ENCODE data around the gene MFSD6.
"Not testable (repeated sequence)": the region's sequence is repeated elsewhere in the genome, so short reads cannot be mapped to it uniquely, and the experiment has no call there.

The MFSD6 gene

DNA sequence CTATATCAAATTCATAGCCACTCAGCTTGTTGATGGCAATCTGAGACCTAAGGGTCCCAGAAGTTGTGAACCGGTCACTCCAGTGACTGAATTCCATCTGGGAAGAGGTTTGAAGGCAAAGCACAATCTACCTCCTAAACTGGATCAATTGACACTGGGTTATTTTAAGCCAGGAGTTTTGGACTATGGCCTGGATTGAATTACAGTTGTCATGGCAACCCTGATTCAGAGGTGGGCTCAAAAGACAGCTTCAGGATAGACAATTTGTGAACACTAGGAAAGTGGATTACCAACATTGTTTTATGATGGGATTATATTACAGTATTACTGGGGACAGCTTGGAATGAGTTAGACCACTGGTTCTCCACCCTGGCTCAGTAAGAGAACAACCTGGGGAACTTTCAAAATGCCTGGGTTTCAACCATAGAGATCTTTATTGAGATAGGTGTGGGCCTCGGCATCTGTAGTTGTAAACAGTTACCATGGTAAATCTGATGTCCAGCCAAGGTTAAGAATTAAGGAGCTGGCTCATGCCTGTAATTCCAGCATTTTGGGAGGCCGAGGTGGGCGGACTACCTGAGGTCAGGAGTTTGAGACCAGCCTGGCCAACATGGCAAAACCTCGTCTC lies 58.8 kb downstream of the MFSD6 start:
- peak; percentile 21 for DNase-seq

GRCh38 chr2:190467575-190468083 lies 59.5 kb downstream of the MFSD6 start:
- peak; percentile 43 for DNase-seq

GRCh38 chr2:190468354-190468753 lies 60.2 kb downstream of the MFSD6 start:
- DNase-seq: not testable (repeated sequence)

DNA sequence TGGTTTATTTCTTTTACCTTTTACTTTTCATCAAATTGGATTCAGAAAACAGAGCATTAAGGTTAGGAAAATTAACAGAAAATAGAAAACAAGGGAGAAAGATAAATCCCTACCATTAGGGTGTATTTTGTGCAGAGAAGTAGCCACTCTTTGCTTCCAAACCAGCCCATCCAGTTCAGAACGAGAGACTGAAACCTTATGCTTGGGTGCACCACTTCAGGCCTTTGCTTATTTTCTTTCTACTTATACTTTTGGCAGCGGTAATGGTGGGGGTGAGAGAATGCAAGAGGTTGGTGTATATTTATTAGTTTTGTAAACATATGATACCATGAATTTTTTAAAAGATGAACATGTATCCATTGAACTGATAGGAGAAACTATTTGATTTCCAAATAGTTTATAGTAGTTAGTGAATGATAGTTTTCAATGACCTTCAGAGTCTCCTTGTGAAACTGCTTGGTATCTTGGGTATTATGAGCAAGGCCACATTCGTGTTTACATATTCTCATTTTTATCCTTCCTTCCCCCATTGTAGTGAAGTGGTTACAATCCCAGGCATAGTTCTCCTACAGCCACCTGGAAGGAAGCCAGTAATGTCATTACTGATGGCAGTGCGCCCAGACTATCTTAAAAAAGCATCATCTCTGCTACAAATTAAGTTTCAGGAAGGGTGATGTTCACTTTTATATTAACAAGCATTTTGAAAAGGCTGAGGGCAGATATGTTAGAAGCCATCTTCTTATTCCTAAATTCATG lies 60.8 kb downstream of the MFSD6 start:
- peak; percentile 97 for DNase-seq

GRCh38 chr2:190469771-190470170 lies 61.6 kb downstream of the MFSD6 start:
- DNase-seq: peak; percentile 12

DNA sequence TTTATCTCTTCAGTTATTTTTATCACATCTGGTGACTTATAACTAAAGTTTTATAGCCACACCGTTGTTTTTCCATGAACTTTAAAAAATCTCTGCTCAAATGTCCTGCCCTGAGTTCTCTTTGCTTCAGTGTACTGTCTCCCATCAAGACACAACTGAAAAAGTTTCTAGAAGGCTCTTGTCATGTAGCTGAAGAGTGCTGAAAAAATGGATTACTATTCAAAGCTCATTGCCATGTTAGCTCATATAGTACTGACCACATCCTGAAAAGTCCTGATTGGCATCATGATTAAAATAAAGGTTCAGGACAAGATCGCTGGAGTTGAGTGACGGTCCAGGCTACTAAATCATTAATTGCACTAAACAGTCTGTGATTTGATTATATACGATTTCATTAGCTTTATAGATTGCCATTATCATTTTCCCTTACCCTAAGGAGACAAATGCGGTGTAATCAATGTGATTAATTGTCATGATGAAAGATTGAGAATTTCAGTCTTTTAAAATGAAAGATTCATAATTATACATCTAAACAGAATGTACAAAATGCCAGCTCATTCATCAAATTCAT lies 62.2 kb downstream of the MFSD6 start:
- DNase-seq: no peak

DNA sequence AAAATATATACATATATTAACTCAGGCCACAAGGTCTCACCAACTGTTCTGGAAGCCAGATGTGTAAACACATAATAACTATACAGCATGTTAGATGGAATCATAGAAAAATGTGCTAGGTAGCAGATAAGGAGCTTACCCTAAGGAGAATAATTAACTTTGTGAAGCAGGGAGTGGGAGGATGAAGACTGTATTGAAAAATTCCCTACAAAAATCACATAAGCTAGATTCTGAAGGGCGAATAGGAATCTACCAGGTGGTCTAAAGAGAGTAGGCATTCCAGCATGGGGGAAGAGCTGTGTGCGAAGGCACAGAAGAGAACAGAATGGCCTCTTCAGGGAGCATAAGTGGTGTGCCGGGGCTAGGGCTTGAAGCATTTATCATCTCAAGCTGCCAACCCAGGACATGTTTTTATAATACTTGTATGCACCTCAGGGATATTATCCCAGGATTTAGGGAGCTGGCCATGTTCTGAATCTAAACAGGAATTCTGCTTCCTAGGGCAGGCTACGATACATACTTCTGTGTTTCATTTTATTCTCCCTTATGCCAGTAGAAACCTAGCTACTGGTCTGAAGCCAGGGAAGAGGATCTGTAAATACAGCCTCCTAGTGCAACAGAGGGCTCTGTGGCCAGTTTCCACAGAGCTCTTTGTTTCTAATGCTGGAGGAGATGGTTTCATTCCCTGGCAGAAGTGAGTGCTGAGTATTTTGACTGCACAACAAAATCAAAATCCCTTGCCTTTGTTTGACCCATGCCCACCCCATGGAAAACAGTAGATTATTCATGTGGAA lies 69.7 kb downstream of the MFSD6 start:
- no peak for DNase-seq

DNA sequence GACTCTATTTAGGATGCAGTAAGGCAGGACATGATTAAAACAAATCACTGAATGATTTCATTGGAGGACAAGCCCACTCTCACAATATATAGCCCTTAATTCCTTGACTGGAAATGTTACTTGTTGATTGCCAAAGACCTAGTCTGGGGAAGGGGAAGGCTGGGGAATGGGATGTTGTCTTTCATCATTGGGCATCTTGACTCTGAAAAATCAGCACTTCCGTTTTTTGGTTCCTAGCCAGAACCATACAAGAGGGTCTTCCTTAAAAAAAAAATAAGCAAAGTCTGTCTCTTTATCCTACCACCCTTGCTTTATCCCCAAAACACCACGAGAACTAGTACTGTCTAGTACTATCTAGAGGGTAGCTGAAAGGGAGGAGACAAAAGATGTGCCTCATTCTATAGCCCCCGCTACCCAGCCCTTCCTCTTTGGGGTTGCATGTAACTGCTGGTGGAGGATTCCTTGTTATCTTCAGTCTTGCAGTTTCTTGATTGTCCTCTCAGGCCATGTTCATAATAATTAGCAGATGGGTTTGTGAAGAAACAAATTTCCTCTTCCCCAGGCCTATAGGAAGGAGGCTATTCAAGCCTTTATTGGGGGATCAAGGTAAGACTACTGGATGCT lies 70.5 kb downstream of the MFSD6 start:
- no peak for DNase-seq

DNA sequence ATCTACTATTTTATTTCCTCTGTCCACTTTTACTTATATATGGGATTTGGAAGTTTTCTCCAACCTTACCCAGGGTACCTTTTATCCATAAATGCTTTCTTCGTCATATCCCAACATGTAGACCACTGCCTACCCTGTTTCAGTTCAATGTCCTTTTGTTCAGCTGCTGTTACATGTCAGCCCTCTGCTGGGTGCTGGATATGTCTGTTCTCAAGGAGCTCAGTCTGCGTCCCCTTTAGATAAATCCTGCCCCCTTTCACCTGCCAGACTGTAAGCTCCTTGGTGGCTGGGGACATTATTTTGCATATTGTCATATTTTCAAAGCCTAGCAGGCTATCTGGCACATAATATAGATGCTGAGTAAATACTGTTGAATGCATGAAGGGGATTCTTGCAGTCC lies 73.2 kb downstream of the MFSD6 start:
- no peak for DNase-seq

GRCh38 chr2:190482451-190482850 lies 74.3 kb downstream of the MFSD6 start:
- DNase-seq: peak; percentile 33

DNA sequence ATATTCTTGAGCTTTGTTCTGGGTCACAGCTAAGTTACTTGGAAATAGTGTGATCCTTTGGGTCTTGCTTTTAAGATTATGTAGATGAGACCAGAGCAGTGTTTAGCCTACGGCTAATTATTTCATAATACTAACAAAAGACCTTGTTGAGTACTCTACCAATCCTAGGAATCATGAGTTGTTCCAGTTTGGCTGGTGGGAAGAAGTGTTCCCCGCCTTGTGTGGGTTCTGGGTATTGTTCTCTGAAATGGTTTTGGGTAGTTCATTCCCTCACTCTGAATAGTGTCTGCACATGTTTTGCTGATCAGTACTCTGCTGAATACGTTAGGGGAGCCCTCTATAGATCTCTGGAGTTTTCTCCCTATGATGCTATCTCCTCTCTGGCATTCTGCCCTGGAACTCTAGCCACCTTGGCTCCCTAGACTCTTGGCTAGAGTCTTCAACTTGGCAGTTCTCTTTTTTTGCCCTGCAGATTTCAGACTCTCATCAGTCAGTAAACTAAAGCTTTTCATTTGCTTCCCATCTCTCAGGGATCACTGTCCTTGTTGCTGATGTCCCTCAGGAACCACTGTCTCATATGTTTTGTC lies 78.0 kb downstream of the MFSD6 start:
- no peak for DNase-seq

DNA sequence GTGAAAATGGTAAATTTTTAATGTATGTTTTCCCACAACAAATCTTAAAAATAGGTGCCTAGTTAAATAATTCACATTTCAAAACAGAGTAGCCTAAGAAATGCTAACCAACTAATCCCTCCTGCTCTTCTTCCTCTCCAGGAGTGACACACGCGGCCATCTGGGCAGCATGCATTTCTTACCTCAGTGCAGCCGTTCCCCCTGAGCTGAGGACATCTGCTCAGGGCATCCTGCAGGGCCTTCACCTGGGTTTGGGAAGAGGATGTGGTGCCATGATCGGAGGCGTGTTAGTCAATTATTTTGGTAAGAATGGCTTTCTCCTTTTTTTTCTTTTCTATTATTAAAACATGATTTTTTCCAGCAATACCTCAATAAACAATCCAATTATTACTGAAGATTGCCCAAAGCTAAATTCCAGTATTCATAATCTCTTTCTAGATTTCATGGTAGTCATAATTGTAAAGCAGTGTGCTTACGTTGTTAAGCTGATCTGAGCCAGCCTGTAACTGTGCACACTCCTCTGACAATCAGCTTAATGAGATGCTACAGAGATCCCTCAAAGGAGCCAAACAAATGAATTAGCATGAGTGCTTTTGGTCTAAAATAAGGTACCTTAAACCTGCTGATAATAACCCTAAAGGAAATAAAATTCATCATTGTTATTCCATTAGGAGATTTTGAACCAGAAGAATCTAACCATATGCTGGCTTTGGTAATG lies 80.5 kb downstream of the MFSD6 start:
- DNase-seq: no peak

GRCh38 chr2:190489475-190489874 lies 81.3 kb downstream of the MFSD6 start:
- no peak for DNase-seq

DNA sequence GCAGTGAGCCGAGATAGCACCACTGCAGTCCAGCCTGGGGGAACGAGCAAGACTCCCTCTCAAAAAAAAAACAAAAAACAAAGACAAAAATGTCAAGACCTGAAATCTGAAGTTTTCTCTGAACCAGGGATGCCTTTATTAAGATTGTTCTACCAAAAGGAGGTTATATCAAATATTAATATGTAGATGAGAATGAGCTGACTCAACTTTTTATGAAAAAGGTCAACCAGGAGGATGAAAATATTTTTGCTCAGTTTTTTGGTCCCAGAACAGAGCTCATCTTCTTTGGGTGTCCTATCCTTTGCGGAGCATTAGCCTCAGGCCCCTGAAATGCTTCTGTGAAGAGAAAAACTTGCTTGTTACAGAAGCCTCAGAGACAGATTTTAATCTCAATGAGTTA lies 82.3 kb downstream of the MFSD6 start:
- no peak for DNase-seq

- no peak for DNase-seq
Observed at GRCh38 chr2:190493095-190493494, 84.9 kb downstream of the MFSD6 start.

DNA sequence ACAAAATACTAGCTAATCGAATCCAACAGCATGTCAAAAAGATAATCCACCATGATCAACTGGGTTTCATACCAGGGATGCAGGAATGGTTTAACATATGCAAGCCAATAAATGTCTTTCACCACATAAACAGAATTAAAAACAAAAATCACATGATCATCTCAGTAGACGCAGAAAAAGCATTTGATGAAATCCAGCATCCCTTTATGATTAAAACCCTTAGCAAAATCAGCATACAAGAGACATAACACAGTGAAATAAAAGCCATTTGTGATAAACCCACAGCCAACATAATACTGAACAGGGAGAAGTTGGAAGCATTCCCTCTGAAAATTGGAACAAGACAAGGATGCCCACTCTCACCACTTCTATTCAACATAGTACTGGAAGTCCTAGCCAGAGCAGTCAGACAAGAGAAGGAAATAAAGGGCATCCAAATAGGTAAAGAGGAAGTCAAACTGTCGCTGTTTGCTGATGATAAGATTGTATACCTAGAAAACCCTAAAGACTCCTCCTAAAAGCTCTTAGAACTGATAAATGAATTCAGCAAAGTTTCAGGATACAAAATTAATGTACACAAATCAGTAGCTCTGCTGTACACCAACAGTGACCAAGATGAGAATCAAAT lies 86.6 kb downstream of the MFSD6 start:
- not testable (repeated sequence) for DNase-seq

DNA sequence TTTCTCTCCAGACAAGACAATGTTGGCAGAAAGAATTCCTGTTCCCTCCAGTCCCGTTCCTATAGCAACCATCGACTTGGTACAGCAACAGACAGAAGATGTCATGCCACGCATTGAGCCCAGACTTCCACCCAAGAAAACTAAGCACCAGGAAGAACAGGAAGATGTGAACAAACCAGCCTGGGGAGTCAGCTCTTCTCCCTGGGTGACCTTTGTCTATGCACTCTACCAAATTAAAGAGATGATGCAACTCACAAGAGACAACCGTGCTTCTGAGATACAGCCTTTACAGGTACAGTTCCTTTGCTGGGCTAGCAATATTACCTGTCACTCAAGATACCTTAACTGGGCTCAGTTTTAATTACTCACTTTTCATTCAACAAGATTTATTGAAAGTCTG lies 89.3 kb downstream of the MFSD6 start:
- DNase-seq: no peak

GRCh38 chr2:190499273-190499672 lies 91.1 kb downstream of the MFSD6 start:
- DNase-seq: no peak

DNA sequence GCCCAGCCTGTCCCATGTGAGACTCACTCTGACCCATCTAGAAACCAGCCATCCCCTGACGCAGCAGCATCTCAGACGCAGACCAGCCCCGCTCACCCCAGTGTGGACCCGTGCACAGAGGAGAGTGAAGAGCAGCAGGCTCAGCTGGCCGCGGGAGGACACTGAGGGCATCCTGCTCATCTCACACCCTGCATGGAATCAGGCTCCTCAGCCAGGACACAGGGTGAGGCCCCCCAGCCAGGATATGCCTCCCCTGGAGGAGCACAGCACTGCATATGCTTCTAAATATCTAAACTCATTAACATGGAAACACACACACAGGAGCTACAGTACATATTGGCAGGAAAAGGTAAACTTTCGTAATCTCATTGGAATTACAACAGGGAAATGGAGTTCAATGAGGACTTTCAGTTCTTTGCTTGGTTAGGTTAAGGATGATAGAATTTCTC lies 91.9 kb downstream of the MFSD6 start:
- no peak for DNase-seq

DNA sequence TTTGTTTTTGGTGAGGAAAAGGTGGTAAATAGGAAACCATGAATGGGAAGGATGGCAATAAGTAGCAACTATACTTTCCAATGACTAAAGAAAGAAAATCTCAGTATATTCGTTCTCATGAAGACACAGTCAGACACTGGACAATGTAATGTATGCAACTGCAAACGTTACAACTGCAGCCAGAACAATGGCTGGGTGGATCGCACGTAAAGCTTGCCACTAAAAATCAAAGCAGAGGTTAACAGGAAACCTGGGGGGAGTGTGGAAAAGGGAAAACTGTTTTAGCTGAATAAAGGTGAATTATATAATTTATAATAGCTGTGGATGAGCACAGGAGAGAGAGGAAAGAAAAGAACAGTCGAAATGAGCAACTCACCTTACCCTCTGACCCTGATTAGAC lies 93.1 kb downstream of the MFSD6 start:
- no peak for DNase-seq

All from fibroblast of skin of abdomen (primary cell).